ENCODE measurements around the gene DSCAML1. TPM values are rescaled to one million over a fixed set of nuclear protein-coding genes. Genes with fewer than 3 reads are reported as not detected.

Gene DSCAML1
- total RNA-seq, 4 donors from 2014 or later, result 0.20 to 1.1 (median 0.36) TPM

- TF ChIP-seq POLR2A (IDR thresholded peaks at IDR 0.05) (no peak), CTCF (IDR thresholded peaks at IDR 0.05) (no peak), EP300 (IDR thresholded peaks at IDR 0.05) (no peak)
- H3K4me3 ChIP-seq, result no peak overlapping the region
- H3K27ac ChIP-seq, result no peak overlapping the region
- H3K9me3 ChIP-seq, result no peaks in the 10 kb centered on the region
- DNase-seq (ENCODE audit: low spot score in 2 of 2), result no peak
- no peaks in the 10 kb centered on the region for H3K27me3 ChIP-seq
- 64 to 69% methylated on average over 6 of the region's 6 CpGs for WGBS, 2 donors
- no peaks in the 10 kb centered on the region for H3K36me3 ChIP-seq
- no peaks in the 10 kb centered on the region for H3K4me1 ChIP-seq
Observed at GRCh38 chr11:117498791-117499190, 298.2 kb downstream of the DSCAML1 start.

GRCh38 chr11:117497206-117497951 lies 299.6 kb downstream of the DSCAML1 start:
- Histone ChIP-seq H3K4me1 (no peaks in the 10 kb centered on the region), H3K9me3 (no peaks in the 10 kb centered on the region), H3K27ac (no peak overlapping the region), H3K36me3 (no peaks in the 10 kb centered on the region), H3K4me3 (no peak overlapping the region), H3K27me3 (peaks cover 0 to 5% of the 10 kb centered on the region in 2 donors)
- TF ChIP-seq EP300 (IDR thresholded peaks at IDR 0.05) (no peak), CTCF (IDR thresholded peaks at IDR 0.05) (no peak), POLR2A (IDR thresholded peaks at IDR 0.05) (no peak)
- 81 to 86% methylated on average over 7 of the region's 11 CpGs for WGBS, 2 donors
- DNase-seq (ENCODE audit: low spot score in 2 of 2), result no peak

- TF ChIP-seq CTCF (IDR thresholded peaks at IDR 0.05) (no peak), POLR2A (IDR thresholded peaks at IDR 0.05) (no peak)
Observed at GRCh38 chr11:117495357-117495756, 301.7 kb downstream of the DSCAML1 start.

GRCh38 chr11:117492578-117493251 lies 304.3 kb downstream of the DSCAML1 start:
- TF ChIP-seq POLR2A (IDR thresholded peaks at IDR 0.05), result no peak
- no peak for TF ChIP-seq CTCF (IDR thresholded peaks at IDR 0.05)
- TF ChIP-seq EP300 (IDR thresholded peaks at IDR 0.05), result no peak
- H3K36me3 ChIP-seq, result no peaks in the 10 kb centered on the region
- no peaks in the 10 kb centered on the region for H3K4me1 ChIP-seq
- H3K4me3 ChIP-seq, result no peak overlapping the region
- WGBS, 2 donors, result 30 to 37% methylated on average over 20 of the region's 20 CpGs
- no peak for DNase-seq (ENCODE audit: low spot score in 2 of 2)
- H3K27me3 ChIP-seq, result peaks cover 0 to 14% of the 10 kb centered on the region in 2 donors
- H3K9me3 ChIP-seq, result no peaks in the 10 kb centered on the region
- H3K27ac ChIP-seq, result no peak overlapping the region

More at GRCh38 chr11:117495357-117495756, 301.7 kb downstream of the DSCAML1 start:
- peaks cover 0 to 14% of the 10 kb centered on the region in 2 donors for H3K27me3 ChIP-seq
- H3K36me3 ChIP-seq, result no peaks in the 10 kb centered on the region
- no peak overlapping the region for H3K4me3 ChIP-seq
- H3K4me1 ChIP-seq, result no peaks in the 10 kb centered on the region
- no peak overlapping the region for H3K27ac ChIP-seq
- DNase-seq (ENCODE audit: low spot score in 2 of 2), result no peak
- 79 to 82% methylated on average over 5 to 6 of the region's 6 CpGs for WGBS, 2 donors
- no peaks in the 10 kb centered on the region for H3K9me3 ChIP-seq

GRCh38 chr11:117490911-117491310 lies 306.1 kb downstream of the DSCAML1 start:
- 62% methylated on average over 6 of the region's 6 CpGs for WGBS, 2 donors
- Histone ChIP-seq H3K4me3 (no peak overlapping the region), H3K27me3 (peaks cover 0 to 14% of the 10 kb centered on the region in 2 donors), H3K27ac (no peak overlapping the region), H3K36me3 (no peaks in the 10 kb centered on the region), H3K4me1 (no peaks in the 10 kb centered on the region), H3K9me3 (no peaks in the 10 kb centered on the region)
- TF ChIP-seq POLR2A (IDR thresholded peaks at IDR 0.05) (no peak), EP300 (IDR thresholded peaks at IDR 0.05) (no peak), CTCF (IDR thresholded peaks at IDR 0.05) (no peak)
- no peak for DNase-seq (ENCODE audit: low spot score in 2 of 2)

All from tibial nerve (tissue), 4 donors.